GM21526 (cell line): ENCODE data around the gene CDAN1.

Experiments used
- ATAC-seq: cut with Tn5 transposase; IDR thresholded peaks from one replicate; pipeline ENCODE4 v1.9.1; 2021; ENCODE audit warnings: moderate library complexity; ENCODE audit not compliant: unreplicated experiment, low FRiP score

Gene CDAN1

GRCh38 chr15:42734076-42734672, 2.8 kb downstream of the CDAN1 start:
- no peak for ATAC-seq

- ATAC-seq, result no peak
These were observed 3.9 kb downstream of the CDAN1 start for GRCh38 chr15:42733027-42733426.

- ATAC-seq, result no peak
These were observed 4.7 kb downstream of the CDAN1 start for GRCh38 chr15:42732095-42732827.

- ATAC-seq, result no peak
These were observed 5.5 kb downstream of the CDAN1 start for GRCh38 chr15:42731461-42731860.

- ATAC-seq, result no peak
These were observed 6.4 kb downstream of the CDAN1 start for GRCh38 chr15:42730536-42730935.

GRCh38 chr15:42730135-42730534, 6.8 kb downstream of the CDAN1 start:
- no peak for ATAC-seq

- no peak for ATAC-seq
These were observed 7.5 kb downstream of the CDAN1 start for GRCh38 chr15:42729409-42729808.

GRCh38 chr15:42728972-42729371, 8.0 kb downstream of the CDAN1 start:
- ATAC-seq, result no peak

- ATAC-seq, result no peak
These were observed 8.4 kb downstream of the CDAN1 start for GRCh38 chr15:42728560-42728959.

GRCh38 chr15:42727750-42728381, 9.1 kb downstream of the CDAN1 start:
- no peak for ATAC-seq

- no peak for ATAC-seq
These were observed 10.8 kb downstream of the CDAN1 start for GRCh38 chr15:42726114-42726513.

GRCh38 chr15:42725331-42725903, 11.5 kb downstream of the CDAN1 start:
- no peak for ATAC-seq

- no peak for ATAC-seq
These were observed 12.7 kb downstream of the CDAN1 start for GRCh38 chr15:42724276-42724675.

GRCh38 chr15:42723068-42723467, 13.9 kb downstream of the CDAN1 start:
- ATAC-seq, result no peak

GRCh38 chr15:42721916-42722315, 15.0 kb downstream of the CDAN1 start:
- ATAC-seq, result no peak

GRCh38 chr15:42721016-42721415, 15.9 kb downstream of the CDAN1 start:
- ATAC-seq, result no peak

GRCh38 chr15:42720071-42720470, 16.9 kb downstream of the CDAN1 start:
- ATAC-seq, result no peak

GRCh38 chr15:42719043-42719442, 17.9 kb downstream of the CDAN1 start:
- no peak for ATAC-seq

- ATAC-seq, result no peak
These were observed 20.3 kb downstream of the CDAN1 start for GRCh38 chr15:42716626-42717025.

GRCh38 chr15:42716125-42716524, 20.8 kb downstream of the CDAN1 start:
- ATAC-seq, result no peak

- no peak for ATAC-seq
These were observed 24.3 kb downstream of the CDAN1 start for GRCh38 chr15:42712584-42712983.

- no peak for ATAC-seq
These were observed 25.2 kb downstream of the CDAN1 start for GRCh38 chr15:42711746-42712145.
